Superior temporal gyrus (tissue), 1 donor: ENCODE results near the gene CFH.
"Not testable (repeated sequence)": the region's sequence is repeated elsewhere in the genome, so short reads cannot be mapped to it uniquely, and the experiment has no call there.

ENCODE experiments used
- DNase-seq: peaks from one replicate; pipeline ENCODE4 v3.0.0-alpha.2; 2016; ENCODE audit errors: extremely low spot score

CFH gene

GRCh38 chr1:196651637-196652215 is at the start of gene CFH:
Gene CFH, plus strand, starts transcription at chr1:196652043. Its CDS starts 75 bp downstream, at chr1:196652118.
- DNase-seq = no peak

GRCh38 chr1:196603651-196604050 is 48.2 kb upstream of the CFH start:
- no peak for DNase-seq

- DNase-seq = peak; percentile 24
Measured at GRCh38 chr1:196607981-196608380, 43.9 kb upstream of the CFH start.

GRCh38 chr1:196608390-196609369 is 43.2 kb upstream of the CFH start, which contains the start of gene KCNT2:
Gene KCNT2, minus strand, starts transcription at chr1:196608440. Its CDS starts 131 bp downstream, at chr1:196608309.
- DNase-seq = peak; percentile 25

GRCh38 chr1:196609370-196609737 is 42.5 kb upstream of the CFH start:
- no peak for DNase-seq

DNA sequence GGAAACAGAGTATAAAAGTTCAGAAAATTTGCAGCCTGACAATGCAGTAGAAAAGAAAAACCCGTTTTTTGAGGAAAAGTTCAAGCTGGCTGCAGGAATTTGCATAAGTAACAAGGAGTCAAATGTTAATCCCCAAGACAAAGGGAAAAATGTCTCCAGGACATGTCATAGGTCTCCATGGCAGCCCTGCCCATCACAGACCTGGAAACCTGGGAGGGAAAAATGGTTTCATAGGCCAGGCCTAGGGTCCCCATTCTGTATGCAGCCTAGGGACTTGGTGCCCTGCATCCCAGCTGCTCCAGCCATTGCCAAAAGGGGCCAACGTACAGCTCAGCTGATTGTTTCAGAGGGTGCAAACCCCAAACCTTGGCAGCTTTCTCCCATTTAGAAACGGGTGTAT is 40.0 kb upstream of the CFH start:
- DNase-seq = no peak

DNA sequence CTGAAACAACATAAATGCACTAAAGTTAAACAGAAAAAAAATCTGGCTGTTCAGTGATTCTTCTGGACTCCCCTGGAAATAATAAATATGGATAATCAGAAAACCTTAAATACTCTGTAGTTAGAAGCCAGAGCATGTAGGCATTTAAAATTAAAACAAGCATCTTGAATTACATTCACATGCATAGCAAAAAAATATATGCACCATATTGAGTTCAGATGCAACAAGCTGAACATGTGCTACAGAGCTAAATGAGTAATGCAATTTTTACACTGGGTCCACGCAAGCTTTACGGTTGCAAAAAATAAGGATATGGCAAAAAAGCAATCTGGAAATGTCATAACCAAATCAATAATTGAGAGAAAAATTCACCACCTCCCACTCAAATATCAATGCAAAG is 32.1 kb upstream of the CFH start:
- no peak for DNase-seq

GRCh38 chr1:196623079-196623478 is 28.8 kb upstream of the CFH start:
- DNase-seq = no peak

DNA sequence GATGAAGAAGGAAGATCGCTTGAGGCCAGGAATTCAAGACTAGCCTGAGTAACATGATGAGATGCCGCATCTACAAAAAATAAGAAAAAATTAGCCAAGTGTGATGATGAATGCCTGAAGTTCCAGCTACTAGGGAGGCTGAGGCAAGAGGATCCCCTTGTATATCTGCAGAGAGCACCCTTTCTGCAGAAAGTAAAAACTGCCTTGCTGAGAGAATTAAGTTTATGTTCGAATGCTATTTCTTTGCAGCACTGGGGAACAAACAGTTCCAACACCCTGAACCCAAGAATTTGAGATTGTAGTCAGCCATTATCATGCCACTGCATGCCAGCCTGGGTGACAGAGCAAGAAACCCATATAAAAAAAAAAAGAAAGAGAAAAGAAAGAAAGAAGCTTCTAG is 23.0 kb upstream of the CFH start:
- no peak for DNase-seq

DNA sequence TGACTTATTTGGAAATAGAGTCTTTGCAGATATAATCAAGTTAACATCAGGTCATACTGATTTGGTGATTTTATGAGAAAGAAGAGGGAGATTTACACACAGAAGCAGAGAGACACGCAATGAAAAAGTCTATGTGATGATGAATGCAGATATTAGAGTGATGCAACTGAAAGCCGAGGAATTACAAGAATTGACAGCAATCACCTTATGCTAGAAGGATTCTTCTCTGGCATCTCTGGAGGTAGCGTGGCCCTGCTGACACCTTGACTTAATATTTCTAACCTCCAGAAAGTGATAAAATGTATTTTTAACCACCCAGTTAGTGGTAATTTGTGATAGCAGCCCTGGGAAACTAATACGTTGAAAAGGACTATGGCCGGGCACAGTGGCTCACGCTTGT is 14.2 kb upstream of the CFH start:
- no peak for DNase-seq

GRCh38 chr1:196638466-196638865 is 13.4 kb upstream of the CFH start:
- DNase-seq = no peak

- not testable (repeated sequence) for DNase-seq
Measured at GRCh38 chr1:196639291-196639690, 12.6 kb upstream of the CFH start.

- DNase-seq = no peak
Measured at GRCh38 chr1:196640976-196641375, 10.9 kb upstream of the CFH start.

DNA sequence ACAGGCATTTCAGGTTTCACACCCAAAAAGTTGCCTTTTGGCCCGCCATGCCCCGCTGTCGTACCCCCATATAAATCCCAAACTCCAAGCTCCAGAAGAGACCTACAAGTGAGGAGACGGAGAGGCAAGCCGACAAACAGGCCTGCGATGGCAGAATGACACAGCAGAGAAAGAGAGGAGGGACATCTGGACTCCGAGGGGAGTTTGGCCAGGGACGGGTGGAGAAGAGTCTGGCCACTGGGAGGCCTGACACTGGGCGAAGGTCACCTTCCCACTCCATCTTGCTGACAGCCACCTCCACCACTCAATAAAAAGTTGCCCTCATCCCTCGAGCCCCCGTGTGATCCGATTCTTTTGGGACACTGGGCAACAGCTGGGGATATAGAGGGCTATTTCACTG is 1.9 kb upstream of the CFH start:
- DNase-seq = no peak

GRCh38 chr1:196650403-196650802 is 1.4 kb upstream of the CFH start:
- DNase-seq = no peak

DNA sequence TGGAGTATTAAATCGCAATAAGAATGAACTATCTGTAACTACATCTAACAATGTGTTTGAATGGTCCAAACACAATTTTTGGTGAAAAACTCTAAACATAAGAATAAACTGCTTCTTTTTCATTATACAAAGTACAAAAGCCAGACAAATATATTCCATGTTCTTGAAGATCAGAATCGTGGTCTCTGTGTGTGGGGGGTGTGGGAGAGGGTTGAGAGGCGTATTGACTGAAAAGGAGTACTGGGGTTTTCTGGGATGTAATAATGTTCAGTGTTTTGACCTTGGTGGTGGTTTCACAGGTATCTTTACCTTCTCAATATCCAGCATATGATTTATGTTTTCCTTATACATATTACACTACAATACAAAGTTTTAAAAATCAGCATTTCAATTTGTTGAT is 764 bp upstream of the CFH start:
- DNase-seq = no peak

- DNase-seq = no peak
Measured at GRCh38 chr1:196654271-196654670, 2.4 kb downstream of the CFH start.

DNA sequence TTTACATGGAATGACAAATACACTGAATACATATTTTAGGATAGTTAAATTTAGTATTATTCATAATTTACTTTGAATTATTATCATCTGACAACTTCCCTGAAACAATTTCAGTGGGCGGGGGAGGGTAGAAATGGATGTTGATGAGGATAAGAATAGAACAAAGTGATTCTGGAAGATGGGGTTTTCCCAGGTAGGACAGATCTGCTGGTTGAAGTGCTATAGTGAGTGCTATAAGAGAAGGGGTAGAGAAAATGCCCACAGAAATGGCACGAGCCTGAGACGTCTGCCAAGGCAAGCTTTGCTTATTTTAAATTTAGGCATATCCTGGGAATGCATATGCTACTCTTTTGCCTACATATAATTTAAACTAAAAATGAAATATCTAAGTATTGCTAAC is 3.2 kb downstream of the CFH start:
- DNase-seq = no peak

DNA sequence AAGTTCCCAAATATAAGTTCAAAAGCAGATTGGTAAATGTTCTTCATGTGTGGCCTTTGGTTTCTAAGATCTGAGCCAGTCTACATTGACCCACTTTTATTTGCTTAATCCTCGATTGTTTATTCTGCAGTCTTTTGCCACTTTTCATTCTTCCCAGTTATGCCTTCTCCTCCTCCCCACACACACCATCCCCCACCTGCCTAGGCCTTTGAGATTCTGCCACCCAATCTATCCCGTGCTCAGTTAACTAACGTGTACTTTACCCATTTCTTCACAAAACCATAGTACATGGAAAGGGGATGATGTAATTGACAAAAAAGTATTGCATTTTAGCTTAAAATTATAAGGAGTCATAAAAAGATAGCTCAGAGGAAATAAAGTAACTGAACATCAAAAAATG is 3.7 kb downstream of the CFH start:
- DNase-seq = no peak

- DNase-seq = no peak
Measured at GRCh38 chr1:196659471-196659870, 7.6 kb downstream of the CFH start.

GRCh38 chr1:196660272-196660671 is 8.4 kb downstream of the CFH start:
- DNase-seq = no peak

DNA sequence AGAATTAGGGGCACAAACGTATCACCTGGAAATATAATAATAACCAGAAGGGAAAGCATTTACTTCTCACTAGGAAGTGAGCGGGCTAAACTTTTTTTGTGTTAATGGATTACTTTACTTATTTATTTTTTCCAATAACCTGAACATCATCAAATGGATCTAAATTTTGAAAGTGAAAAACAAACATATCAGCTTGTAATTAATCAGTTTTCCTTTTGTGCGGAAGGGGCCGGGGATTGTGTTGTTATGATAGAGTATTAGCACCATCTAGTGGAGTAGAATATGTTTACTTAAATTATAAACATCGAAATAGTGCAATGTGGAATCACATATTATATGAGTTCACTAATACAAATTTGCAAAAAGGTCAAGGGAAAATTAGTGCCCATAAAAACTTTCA is 9.0 kb downstream of the CFH start:
- peak; percentile 84 for DNase-seq

- no peak for DNase-seq
Measured at GRCh38 chr1:196661345-196661744, 9.5 kb downstream of the CFH start.
